NCI-H526 treated with DMSO at 0.1 percent for 48 hours (cell line): ENCODE measurements around the gene HSPA6.
"Not testable (repeated sequence)": the region's sequence is repeated elsewhere in the genome, so short reads cannot be mapped to it uniquely, and the experiment has no call there.

ENCODE experiments used
- DNase-seq: peaks from one replicate; lab custom pipeline; 2025; lab: John Stamatoyannopoulos, UW

Gene HSPA6

DNA sequence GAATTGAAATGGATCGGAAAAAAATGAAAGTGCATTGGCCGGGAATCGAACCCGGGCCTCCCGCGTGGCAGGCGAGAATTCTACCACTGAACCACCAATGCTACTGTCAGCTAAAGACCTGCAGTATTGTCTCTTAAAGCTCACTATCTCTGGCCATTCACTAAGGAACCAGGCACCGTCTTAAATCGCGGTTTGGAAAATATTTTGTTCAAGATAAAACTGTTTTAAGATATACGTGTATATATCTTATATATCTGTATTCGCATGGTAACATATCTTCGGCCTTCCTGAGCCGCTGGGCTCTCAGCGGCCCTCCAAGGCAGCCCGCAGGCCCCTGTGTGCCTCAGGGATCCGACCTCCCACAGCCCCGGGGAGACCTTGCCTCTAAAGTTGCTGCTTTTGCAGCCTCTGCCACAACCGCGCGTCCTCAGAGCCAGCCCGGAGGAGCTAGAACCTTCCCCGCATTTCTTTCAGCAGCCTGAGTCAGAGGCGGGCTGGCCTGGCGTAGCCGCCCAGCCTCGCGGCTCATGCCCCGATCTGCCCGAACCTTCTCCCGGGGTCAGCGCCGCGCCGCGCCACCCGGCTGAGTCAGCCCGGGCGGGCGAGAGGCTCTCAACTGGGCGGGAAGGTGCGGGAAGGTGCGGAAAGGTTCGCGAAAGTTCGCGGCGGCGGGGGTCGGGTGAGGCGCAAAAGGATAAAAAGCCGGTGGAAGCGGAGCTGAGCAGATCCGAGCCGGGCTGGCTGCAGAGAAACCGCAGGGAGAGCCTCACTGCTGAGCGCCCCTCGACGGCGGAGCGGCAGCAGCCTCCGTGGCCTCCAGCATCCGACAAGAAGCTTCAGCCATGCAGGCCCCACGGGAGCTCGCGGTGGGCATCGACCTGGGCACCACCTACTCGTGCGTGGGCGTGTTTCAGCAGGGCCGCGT lies at the start of gene HSPA6:
TSS of gene HSPA6 (plus strand) at position 724 of the 925 bp plus-strand sequence. CDS start at position 843, 119 bp downstream.
- DNase-seq = peak; percentile 87

DNA sequence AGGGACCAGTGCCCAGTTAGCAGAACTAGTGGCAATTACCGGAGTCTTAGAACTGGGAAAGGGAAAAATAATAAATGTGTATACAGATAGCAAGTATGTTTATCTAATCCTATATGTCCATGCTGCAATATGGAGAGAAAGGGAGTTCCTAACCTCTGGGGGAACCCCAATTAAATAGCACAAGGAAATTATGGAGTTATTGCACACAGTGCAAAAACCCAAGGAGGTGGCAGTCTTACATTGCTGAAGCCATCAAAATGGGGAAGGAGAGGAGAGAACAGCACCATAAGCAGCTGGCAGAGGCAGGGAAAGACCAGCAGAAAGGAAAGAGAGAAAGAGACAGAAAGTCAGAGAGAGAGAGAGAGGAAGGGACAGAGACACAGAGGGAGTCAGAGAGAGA lies 46.6 kb upstream of the HSPA6 start:
- DNase-seq = not testable (repeated sequence)

DNA sequence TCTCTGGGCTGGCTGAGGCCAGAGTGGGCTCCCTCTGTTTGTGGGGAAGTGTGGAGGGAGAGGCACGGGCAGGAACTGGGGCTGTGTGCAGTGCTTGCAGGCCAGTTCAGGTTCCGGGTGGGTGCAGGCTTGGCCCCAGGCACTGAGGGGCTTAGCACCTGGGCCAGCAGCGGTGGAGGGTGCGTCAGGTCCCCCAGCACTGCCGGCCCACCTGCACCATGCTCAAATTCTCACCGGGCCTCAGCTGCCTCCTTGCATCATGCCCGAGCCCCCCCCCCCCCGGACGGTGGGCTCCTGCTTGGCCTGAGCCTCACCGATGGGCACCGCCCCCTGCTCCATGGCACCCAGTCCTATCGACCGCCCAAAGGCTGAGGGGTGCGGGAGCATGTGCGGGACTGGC lies 45.4 kb upstream of the HSPA6 start:
- DNase-seq = no peak

DNA sequence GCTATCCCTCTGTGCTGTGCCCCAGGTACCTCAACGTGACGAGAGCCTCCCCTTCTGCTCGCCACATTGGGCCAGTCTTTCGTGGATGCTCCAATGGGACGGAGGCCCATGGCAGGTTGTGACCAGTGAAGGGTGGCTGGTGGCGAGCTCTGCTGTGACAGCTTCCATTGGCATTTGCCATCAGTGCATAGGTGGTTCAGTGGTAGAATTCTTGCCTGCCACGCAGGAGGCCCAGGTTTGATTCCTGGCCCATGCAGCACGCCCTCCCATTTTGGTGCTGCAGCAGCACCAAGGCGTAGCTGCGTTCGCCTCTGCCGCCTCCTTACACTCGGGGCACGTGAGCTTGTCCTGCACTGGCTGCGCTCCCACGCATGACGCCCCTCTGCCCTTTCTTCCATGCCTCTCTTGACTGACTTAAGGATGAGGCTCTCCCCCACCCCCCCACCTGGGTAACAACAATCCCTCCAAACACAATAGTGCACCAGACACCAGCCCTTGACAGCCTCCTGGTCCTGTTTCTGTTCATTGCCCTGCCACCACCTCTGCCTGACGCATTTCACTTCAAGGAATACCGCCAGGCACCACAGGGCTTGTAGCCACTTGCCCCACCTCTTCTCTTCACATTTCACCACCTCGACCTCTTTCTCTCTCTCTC lies 43.8 kb upstream of the HSPA6 start:
- DNase-seq = no peak

DNA sequence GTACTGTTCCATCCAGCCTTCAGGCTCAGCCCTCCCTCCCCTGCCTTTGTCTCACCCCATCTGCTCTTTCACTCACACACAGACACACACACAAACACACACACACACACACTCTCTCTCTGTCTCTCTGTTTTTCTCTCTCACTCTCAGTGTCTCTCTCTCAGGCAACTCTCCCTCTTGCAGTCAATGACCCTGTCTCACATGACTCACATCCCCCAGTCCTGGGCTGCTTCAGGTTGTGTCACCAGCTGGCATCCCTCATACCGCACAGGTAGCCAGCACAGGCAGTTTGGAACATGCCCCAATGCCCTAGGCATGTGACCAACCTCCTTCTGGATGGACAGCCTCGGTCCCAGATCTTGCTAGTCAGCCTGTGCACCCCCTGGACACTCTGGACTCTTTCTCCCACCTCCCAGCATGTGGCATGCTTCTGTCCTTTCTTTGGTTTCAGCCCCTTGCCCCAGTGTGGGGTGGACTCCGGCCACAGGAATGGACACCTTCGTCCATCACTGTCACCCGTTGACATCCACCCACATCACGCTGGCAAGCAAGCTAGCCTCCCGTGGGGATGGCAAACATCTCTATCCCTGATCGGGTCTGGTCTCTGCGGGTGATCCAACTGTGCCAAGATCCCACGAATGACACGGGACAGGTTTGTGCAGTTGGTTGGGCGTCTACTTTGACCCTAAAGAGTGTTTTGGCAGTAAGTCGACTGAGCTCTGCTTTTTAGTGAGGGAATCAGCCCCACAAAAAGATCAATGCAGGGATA lies 42.5 kb upstream of the HSPA6 start:
- DNase-seq = no peak

DNA sequence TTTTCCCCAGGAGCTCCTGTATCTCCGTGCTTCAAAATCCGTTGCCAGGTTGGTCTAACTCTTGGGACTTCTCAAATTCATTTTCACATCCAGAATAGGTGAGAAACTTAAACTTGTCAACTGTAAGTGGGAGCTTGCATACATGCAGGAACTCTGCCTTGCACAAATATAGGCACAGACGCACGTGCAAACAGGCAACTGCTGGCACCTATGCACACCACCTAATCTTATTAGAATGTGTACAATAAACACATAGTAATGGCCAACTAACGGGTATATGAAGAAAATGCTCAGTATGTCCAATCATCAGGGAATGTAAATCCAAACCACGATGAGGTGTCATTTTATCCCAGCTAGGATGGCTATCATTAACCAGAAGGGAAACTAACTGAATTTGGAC lies 41.7 kb upstream of the HSPA6 start:
- no peak for DNase-seq

DNA sequence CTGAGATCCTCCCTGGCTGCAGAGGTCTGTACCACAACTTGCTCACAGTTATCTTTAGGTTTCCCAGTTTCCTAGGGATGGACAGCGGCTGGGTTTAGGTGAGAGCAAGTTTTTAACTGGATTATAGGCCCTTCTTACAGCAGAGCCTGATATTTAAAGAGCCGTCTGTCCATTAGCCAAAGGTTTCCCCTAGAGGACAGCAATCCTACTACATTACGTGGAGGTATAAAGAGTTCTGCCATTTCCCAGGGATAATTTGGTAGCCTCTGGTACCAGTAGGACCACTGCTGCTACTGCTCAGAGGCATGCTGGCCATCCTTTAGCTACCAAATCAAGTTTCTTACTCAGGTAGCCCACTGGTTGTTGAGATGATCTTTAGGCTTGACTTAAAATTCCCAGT lies 41.0 kb upstream of the HSPA6 start:
- no peak for DNase-seq

DNA sequence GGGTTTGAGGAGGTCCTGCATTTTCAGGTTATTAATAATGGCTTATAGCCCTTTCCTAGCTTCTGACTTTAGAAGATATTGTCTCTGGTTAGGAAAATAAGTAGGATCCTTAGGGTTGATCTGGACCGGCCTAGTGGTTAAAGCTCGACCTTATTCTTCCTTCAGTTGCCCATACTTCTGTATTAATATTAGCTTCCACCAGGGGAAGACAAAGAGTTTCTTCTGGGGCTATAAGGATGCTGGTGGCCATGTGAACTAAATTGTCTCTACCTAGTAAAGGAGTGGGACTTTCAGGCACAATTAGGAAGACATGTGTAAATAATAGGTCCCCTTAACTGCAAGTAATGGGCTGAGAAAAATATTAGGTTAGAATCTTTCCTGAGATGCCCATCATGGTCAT lies 39.7 kb upstream of the HSPA6 start:
- no peak for DNase-seq

DNA sequence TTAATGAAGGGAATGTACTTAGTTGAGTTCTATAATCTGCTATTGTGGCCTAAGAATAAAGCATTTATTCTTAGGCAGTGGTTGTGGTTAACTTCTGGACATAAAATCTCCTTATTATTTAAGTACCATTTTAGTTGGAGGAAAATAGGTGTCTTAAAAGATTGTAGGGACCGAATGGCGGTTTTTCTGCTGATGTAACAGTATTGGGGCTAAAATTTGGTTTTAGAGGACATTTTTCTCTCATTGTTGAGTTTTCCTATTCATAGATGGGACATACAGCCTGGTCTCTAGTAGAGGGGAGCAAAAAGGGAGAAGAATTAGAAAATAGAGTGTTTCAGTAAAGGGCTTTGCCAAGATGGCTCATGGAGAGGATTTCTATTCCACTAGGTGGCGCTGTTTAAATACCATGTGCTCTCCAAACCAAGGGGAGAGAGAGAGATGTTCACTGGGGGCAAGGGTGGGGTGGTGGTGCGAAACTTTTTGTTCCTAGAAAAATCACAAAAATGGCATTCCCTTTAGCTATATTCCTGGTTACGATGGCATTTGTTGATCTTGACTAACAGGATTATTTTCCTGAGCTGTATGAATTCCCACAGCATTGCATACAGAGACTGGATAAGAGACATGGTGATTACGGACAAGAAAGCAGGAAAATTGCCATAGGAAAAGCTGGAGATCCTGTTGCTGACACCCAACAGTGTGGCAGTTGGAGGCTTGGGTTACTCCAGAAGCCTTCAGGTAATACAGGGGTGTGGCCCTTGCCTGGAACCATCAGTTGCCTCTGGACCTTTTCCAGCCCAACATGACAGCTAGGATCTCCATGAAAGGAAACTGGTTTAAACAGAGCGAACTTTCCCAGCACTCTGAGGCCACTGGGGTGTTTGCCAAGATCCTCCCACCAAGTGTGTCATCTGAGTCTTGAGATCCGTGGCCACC lies 37.3 kb upstream of the HSPA6 start:
- DNase-seq = peak; percentile 64

DNA sequence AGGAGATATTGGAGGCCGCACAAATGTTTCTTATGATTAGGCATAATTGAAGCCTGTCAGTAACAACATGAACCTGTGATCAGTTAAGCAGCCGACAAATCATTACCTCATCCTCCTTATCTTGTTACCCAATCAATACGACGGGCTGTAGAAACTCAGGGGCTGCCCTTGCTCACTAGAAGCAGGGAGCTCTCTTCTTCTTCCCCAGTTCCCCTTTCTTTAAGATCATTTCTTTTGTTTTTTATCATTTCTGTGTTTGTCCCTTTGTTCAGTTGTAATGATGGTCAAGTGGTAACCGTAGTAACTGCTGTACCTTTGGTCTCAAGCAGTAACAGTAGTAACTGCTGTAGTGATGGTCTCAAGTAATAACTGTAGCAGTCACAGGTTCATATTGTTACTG lies 32.9 kb upstream of the HSPA6 start:
- no peak for DNase-seq

DNA sequence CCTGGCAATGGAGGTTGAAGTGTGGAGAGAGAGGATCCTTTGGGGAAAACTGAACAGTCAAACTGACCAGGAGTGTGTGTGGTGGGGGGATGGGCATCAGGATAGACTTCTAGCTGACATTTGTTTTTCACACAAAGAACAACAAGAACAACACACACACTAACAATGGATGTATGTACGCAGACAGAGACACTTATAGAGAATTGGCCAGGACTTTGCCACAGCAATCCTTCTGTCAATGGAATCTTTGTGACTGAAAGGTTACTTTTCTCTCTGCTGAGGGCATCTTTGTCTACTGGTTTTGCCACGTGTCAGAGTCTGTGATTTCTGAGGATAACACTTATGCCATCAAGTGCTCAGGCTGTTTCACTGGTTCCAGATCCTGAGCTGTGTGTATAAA lies 31.5 kb upstream of the HSPA6 start:
- DNase-seq = no peak

DNA sequence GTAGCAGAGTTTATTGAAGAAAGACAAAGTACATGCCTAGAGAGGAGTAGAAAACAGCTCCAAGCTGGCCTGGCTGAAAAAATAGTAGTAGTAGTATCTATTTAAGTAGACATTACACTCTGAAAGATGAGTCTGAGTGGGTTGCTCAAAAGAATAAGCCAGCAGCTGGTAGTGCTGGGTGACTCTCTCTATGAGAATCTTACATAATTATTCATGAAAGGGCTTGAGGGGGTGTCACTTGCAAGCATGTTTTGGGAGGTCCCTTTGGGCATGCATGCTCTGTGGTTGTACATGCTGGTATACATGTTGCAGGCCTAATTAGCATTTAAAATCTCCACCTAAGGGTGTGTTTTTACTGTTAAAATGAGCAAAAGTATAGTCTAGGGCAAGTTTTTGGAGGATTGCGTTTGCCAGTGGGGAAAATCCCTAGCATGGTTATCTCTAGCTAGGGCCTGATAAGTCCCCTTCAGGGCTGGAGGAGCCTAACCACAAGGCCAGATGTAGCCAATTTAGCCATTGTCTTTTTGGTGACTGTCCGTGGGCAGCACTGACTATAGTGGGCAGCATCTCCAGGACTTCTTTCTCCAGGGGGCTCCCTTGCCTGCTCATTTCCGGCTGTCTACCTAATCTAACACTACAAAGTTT lies 30.1 kb upstream of the HSPA6 start:
- DNase-seq = no peak

DNA sequence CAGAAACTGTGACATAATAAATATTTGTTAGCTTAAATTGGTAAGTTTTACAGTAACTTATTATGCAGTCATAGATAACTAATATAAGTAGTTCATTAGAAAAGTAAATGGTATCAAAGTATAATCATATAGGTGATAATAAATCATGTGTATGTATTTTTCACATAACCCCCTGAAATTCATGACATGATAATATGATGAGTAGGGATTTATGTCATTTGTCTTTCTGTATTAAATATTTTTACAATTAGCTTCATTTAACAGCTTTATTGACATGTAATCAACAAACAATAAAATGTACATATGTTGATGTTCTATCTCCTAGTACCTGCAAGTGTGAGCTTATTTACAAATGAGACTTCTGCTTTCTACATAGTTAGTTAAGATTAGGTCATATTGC lies 28.9 kb upstream of the HSPA6 start:
- no peak for DNase-seq

DNA sequence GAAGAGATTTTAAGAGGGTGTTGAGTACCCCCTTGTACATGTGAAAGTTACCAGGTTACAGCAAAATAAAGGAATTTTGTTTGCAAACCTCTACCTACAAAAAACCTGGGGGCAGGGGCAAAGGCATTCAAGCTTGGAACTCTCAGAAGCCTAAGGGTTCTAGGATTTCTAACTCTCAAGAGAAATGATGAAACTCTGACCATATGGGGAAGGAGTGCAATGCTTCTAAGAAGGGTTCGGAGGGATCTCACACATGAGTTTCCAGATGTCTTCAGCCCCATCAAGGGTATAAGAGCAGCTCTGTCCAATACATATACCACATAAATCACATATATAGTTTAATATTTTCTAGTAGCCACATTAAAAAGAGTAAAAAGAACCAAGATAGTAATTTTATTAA lies 26.4 kb upstream of the HSPA6 start:
- no peak for DNase-seq

DNA sequence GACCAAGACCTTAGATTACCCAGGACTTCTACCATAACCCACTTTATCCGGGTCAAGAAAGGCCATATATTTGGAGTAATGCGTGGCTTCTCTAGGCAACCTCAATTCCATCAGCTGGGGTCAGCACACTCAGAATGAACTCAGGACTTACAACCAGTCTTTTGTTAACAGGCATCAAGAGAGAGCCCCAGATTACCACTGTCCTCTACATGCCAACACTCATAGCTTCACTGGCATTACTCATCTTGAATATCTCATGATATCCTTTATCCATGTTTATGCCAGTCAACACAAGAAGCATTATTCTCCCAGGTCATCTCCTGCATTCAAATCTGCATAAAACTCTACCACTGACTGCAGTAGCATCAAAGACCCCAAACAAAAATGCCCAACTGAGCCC lies 25.7 kb upstream of the HSPA6 start:
- no peak for DNase-seq

DNA sequence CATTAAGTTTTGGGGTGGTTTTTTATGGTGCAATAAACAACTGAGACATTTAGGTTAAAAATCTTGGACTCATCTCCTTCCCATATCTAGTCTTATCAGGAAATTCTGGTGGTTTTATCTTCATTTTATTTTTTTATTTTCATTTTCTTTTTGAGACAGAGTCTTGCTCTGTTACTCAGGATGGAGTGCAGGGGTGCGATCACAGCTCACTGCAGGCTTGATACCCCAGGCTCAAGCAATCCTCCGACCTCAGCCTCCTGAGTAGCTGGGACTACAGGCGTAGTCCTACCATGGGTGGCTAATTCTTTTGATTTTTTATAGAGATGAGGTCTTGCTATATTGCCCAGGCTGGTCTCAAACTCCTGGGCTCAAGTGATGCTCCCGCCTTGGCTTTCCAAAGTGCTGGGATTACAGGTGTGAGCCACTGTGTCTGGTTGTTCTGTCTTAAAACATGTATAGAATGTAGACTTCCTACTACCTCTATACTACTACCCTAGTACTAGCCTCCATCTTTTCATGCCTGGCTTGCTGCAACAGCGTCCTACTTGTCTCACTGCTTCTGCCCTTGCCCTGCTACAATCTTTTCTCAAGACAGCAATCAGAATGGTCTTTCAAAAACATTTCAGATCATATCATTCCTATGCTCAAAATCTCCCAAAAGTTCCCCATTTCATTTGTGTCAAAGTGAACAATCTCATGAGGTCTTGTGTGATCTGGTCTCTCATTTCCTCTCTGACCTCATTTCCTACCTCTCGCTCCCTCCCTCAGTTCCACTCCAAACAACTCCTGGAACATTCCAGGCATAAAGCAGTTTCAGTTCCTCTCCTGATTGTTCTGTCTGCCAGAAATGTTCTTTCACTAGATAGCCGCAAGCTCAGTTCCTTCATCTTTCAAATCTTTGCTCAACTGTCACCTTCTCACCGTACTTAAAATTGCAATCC lies 25.0 kb upstream of the HSPA6 start:
- DNase-seq = no peak

DNA sequence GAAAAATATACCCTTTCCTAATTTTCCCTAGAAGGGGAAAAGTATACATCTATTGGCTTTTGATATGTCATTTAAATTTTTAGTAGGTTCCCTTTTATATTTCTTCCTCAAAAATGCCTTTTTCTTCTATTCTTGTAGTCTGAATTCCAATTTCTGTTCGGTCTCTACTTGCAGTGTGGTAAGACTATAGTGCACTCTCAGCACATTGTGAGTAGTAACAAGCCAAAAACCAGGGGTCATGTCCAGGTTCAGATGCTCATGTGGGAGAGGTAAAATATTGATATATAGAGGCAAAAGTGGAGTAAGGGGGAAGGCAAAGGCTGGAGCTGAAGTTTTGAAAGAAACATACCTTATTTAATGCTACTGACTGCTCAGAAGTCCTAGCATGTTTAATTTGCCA lies 23.1 kb upstream of the HSPA6 start:
- no peak for DNase-seq

DNA sequence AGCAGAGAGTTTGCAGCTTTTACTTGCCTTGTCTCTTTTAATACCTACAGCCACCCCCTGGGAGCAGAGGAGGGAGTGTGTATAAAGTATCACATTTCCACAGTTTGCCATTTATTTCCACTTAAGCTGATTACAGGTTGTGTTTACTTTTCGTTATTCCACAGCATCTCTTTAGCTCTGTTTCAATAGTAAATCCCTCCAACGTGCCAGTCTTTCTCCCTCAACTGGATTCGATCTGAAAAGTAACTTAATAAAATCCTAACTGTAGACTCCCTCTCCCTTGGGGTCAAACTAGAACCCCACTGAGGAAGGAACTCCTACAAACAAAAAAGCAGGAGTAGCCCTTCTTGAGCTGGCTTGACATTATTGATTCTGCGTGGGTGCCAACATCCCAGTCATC lies 22.2 kb upstream of the HSPA6 start:
- DNase-seq = peak; percentile 67

DNA sequence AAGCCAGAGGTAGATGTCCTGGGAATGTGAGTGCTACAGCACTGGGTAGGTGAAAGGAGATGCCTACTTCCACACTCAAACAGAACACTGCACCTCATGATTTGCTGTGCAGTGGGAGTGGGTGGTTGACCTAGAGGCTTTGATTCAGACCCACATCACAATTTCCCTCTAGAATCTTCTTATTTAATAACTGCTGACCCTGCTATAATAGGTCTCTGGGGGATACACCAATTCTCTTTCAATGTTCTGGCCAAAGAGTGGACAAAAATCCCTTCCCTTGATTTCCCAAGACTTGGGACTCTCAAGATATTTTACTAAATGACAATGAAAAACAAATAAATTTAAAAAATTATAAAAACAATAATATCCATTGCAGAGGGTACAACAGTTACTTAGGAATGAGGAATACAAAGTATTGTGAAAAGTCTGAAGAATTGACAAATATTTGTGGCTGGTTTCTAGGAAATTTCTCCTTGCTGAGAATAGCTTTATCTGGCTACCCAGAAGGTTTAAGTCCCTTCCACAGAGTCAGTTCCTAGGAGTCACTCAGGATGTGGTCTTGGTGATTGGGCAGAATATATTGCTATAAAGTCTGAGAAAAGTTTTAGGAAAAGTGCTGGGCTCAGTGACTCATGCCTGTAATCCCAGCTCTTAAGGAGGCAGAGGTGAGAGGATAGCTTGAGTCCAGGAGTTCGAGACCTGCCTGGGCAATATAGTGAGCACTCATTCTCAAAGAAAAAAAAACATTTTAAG lies 21.5 kb upstream of the HSPA6 start:
- DNase-seq = no peak
